Measurements from ENCODE around the gene SCYGR7. TPM values are rescaled to one million over a fixed set of nuclear protein-coding genes. Genes with fewer than 3 reads are reported as not detected.

Gene SCYGR7
- not detected in 2 replicates for total RNA-seq (ENCODE audit: low replicate concordance)

DNA sequence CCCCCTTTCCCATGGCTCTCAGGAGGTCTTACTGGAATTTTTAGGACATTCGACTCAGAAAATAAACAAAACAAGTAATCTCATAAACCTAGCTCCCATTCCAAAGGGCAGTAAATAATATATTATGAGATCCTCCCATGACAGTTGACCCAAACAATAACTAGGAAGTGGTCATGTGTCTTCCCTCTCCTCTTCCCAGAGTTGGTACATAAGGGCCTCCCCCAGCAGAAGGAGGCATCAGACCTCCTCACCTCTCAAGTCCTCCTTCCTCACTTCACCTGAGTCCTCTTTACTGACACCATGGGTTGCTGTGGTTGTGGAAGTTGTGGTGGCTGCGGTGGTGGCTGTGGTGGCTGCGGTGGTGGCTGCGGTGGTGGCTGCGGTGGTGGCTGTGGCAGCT, at the start of gene SCYGR7:
Gene SCYGR7, plus strand, starts transcription at position 301 of the 400 bp plus-strand sequence. Its CDS starts 0 bp downstream, at position 301.
- H3K4me1 ChIP-seq, result no peaks in the 10 kb centered on the region
- no peak within 1 kb of the TSS for H3K4me2 ChIP-seq
- H3K27me3 ChIP-seq, result no peaks in the 10 kb centered on the region
- no peak within 1 kb of the TSS for H3K27ac ChIP-seq
- no peak within 1 kb of the TSS for H3K4me3 Mint-ChIP-seq
- TF ChIP-seq EZH2phosphoT487 (IDR thresholded peaks at IDR 0.05) (no peak), EZH2 (IDR thresholded peaks at IDR 0.05) (no peak), CTCF (IDR thresholded peaks at IDR 0.05) (no peak)
- H3K36me3 ChIP-seq, result no peaks in the 10 kb centered on the region
- H3K9me3 ChIP-seq (ENCODE audit: low read depth), result no peaks in the 10 kb centered on the region
- DNase-seq (ENCODE audit: low spot score), result no peak
- H3K79me2 ChIP-seq (ENCODE audit: low read depth), result no peaks in the 10 kb centered on the region
- no peak within 1 kb of the TSS for H3K9ac ChIP-seq
- H4K20me1 ChIP-seq (ENCODE audit: low read depth), result no peaks in the 10 kb centered on the region
- H3K36me3 Mint-ChIP-seq, result no peaks in the 10 kb centered on the region
- no peak within 1 kb of the TSS for H3K4me3 ChIP-seq
- H2AFZ ChIP-seq (replicated peaks), result no peak within 1 kb of the TSS
- no peaks in the 10 kb centered on the region for H3K4me1 Mint-ChIP-seq
- H3K27me3 Mint-ChIP-seq (ENCODE audit: insufficient read depth, low read depth), result no peaks in the 10 kb centered on the region
- H3F3A ChIP-seq (ENCODE audit: low read depth), result no peaks in the 10 kb centered on the region
- H3K9me3 Mint-ChIP-seq, result peaks cover under 1% of the 10 kb centered on the region
- no peak within 1 kb of the TSS for H3K27ac Mint-ChIP-seq

DNA sequence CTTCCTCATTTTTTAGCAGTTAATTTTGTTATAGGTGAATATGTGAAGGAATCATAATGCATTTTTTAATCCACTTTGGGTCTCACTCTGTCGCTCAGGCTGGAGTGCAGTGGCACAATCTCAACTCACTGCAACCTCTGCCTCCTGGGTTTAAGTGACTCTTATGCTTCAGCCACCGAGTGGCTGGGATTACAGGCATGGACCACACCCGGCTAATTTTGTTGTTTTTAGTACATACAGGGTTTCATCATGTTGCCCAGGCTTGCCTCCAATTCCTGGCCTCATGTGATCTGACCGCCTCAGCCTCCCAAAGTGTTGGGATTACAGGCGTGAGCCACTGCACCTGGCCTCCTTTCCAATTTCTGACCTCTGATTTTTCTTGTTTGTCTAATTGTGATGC, 43.9 kb upstream of the SCYGR7 start:
- Mint-ChIP-seq H3K9me3 (no peaks in the 10 kb centered on the region), H3K4me1 (no peaks in the 10 kb centered on the region), H3K4me3 (no peak overlapping the region), H3K27me3 (ENCODE audit: insufficient read depth, low read depth) (no peaks in the 10 kb centered on the region), H3K27ac (no peak overlapping the region), H3K36me3 (no peaks in the 10 kb centered on the region)
- Histone ChIP-seq H3K4me1 (no peaks in the 10 kb centered on the region), H3K4me2 (no peak overlapping the region), H3K79me2 (ENCODE audit: low read depth) (no peaks in the 10 kb centered on the region), H3K36me3 (no peaks in the 10 kb centered on the region), H3K9ac (no peak overlapping the region), H3K27me3 (no peaks in the 10 kb centered on the region), H3K27ac (no peak overlapping the region), H2AFZ (replicated peaks) (no peak overlapping the region), H3K4me3 (no peak overlapping the region), H3F3A (ENCODE audit: low read depth) (no peaks in the 10 kb centered on the region), H4K20me1 (ENCODE audit: low read depth) (no peaks in the 10 kb centered on the region), H3K9me3 (ENCODE audit: low read depth) (no peaks in the 10 kb centered on the region)
- no peak for TF ChIP-seq EZH2phosphoT487 (IDR thresholded peaks at IDR 0.05)
- TF ChIP-seq CTCF (IDR thresholded peaks at IDR 0.05), result no peak
- TF ChIP-seq EZH2 (IDR thresholded peaks at IDR 0.05), result no peak
- DNase-seq (ENCODE audit: low spot score), result no peak

DNA sequence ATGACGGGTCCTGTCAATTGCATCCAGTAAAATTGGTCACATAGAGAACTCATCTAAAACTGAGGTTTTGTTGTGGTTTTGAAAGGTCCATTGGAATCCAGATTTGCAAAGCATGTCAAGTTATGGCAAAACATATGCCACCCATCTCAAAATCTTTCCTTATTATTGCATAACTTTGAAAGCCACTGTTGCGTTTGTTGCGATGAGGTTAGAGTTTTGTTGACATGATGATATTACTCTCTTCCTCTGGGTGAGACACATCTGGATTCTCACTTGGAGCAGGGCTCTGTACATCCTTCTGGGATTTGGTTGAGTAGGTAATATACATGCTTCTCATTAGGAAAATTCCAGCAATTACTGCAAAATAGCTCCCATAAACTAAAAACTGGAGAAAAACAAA, 40.9 kb upstream of the SCYGR7 start:
- no peak overlapping the region for H2AFZ ChIP-seq (replicated peaks)
- H3K27ac Mint-ChIP-seq, result no peak overlapping the region
- no peaks in the 10 kb centered on the region for H3K27me3 Mint-ChIP-seq (ENCODE audit: insufficient read depth, low read depth)
- H3K4me3 ChIP-seq, result no peak overlapping the region
- H3K36me3 Mint-ChIP-seq, result no peaks in the 10 kb centered on the region
- H3K9me3 ChIP-seq (ENCODE audit: low read depth), result no peaks in the 10 kb centered on the region
- no peaks in the 10 kb centered on the region for H3F3A ChIP-seq (ENCODE audit: low read depth)
- no peaks in the 10 kb centered on the region for H3K27me3 ChIP-seq
- TF ChIP-seq CTCF (IDR thresholded peaks at IDR 0.05) (no peak), EZH2phosphoT487 (IDR thresholded peaks at IDR 0.05) (no peak), EZH2 (IDR thresholded peaks at IDR 0.05) (no peak)
- H3K4me1 ChIP-seq, result no peaks in the 10 kb centered on the region
- no peak overlapping the region for H3K4me2 ChIP-seq
- no peaks in the 10 kb centered on the region for H3K36me3 ChIP-seq
- H3K27ac ChIP-seq, result no peak overlapping the region
- H4K20me1 ChIP-seq (ENCODE audit: low read depth), result no peaks in the 10 kb centered on the region
- no peaks in the 10 kb centered on the region for H3K79me2 ChIP-seq (ENCODE audit: low read depth)
- H3K4me1 Mint-ChIP-seq, result no peaks in the 10 kb centered on the region
- no peak overlapping the region for H3K4me3 Mint-ChIP-seq
- H3K9me3 Mint-ChIP-seq, result no peaks in the 10 kb centered on the region
- no peak for DNase-seq (ENCODE audit: low spot score)
- no peak overlapping the region for H3K9ac ChIP-seq
